ENCODE measurements around the gene TNFRSF4.

Gene TNFRSF4

DNA sequence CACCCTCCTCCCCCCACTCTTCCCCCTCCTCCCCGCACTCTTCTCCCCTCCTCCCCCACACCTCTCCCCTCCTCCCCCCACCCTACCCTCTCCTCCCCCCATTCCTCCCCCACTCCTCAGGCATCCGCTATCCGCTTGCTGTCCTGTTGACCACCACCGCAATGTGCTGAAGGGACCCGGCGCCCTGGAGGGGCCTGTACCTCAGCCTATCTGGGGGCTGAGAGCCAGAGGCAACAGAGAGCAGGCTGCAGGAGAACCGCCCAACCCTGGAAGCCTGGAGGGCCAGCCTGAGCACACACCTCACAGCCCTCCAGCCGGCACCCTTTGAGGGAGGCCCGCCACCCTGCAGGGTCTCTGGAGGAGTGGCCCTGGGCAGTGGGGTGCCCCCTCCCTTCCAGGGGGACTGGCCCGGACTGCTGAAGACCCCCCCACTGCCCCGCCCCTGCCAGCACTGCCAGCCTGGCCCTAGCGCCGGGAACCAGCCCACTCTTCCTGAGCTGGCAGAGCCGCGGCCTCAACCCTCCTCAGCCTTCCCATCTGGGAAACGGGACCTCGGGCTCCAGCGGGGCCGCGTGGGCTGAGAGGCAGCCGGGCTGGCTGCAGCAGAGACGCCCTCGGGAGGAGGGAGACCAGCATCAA is 31.3 kb upstream of the TNFRSF4 start:
- DNase-seq (ENCODE audit: low spot score), result no peak

- DNase-seq (ENCODE audit: low spot score), result no peak
These were observed 30.3 kb upstream of the TNFRSF4 start for GRCh38 chr1:1244192-1244811.

DNA sequence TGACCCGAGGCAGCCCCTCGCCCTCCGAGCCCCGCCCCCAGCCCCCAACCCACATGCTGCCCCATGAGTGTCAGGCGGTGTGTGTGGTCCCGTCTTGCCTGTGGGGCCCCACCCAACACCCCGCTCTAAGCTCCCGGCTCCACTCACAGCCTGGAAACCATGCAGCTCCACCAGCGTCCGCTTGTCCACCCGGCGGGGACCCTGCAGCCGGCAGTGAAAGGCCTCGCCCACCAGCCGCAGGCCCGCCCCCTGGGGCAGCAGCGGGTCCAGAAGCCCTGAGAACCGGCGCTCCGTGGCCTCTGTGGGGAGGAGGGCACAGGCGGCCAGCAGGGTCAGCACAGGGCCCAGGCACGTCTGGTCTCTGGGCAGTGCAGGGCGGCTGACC is 29.8 kb upstream of the TNFRSF4 start:
- no peak for DNase-seq (ENCODE audit: low spot score)

DNA sequence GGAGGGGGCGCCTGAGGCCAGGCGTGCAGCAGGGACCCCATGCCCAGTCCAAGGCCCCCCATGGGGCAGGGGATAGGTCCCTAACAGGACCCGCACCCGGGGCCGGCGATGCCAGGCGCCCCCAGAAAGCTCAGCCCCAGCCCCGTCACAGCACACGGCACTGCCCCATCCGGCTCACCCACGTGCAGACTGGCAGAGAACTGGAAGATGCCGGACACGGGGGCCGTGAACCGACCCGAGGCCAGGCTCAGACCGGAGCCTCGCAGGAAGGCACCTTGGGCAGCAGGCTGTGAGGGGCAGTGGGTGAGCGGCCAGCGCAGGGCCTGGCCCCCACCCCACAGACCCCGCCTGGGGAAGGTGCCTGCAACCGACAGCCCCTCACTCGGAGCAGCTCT is 29.3 kb upstream of the TNFRSF4 start:
- no peak for DNase-seq (ENCODE audit: low spot score)

- DNase-seq (ENCODE audit: low spot score), result no peak
These were observed 28.7 kb upstream of the TNFRSF4 start for GRCh38 chr1:1242461-1243265.

DNA sequence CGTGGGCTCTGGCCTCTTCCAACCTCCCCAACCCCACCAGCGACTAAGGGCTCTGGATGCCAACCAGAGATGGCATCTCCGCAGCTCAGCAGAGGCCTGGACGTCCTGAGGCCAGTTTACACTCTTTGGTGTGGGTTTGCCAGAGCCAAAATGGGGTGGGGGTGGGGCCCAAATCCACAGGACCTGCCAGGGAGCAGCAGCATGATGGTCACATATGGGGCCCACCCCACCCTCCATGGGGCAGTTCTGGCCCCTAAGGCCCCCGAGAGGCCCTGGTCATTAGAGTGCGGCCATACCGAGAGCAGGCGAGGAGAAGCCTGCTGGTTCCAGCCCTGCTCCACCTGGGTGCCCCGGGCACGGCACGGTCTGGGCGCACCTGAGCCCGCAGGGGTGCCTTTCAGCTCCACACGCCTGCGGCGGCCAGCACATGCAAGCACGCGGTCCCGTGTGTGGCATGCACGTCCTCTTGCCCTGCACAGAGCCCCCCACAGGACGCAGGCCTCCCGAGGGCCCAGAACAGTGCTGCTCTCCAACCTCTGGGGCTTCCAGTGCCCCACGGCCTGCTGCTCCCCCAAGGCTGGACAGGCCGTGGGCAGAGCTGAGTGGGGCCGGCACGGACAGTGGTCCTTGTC is 27.8 kb upstream of the TNFRSF4 start:
- DNase-seq (ENCODE audit: low spot score), result no peak

DNA sequence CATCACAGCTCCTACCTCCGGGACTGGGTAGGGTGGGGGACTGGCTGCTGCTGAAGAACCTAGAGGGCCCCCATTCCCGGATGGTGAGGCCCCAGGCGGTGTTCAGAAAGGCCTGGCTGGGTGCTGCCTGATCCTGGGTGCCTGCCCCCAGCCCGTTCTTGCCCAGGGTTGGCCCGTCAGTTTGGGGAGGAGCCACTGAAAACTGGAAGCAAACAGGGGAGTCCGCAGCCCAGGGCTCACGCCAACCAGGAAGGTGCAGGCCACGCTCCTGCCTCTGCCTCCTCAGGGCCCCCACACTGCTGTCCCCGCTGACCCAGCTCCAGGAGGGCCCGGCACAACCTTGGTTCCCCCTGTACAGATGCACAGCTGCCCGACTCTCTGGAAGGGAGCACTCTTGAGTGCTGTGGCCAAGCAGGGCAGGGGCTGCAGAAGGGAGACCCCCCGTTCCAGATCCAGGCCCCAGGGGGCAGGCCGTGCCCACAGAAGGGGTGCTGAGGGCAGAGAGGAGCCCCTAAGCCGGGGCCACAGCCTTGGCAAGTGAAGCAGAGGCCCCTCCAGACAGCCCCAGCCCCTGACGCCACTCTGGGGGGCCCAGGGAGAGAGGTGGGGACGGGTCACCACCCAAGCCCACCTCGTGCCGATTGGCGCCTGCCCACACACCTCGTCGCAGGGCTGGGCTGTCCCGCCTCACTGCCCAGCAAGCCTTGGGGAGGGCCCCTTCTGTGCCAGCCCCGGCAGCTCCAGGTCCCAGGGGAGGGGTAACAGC is 27.1 kb upstream of the TNFRSF4 start:
- no peak for DNase-seq (ENCODE audit: low spot score)

- DNase-seq (ENCODE audit: low spot score), result no peak
These were observed 26.4 kb upstream of the TNFRSF4 start for GRCh38 chr1:1240348-1240732.

DNA sequence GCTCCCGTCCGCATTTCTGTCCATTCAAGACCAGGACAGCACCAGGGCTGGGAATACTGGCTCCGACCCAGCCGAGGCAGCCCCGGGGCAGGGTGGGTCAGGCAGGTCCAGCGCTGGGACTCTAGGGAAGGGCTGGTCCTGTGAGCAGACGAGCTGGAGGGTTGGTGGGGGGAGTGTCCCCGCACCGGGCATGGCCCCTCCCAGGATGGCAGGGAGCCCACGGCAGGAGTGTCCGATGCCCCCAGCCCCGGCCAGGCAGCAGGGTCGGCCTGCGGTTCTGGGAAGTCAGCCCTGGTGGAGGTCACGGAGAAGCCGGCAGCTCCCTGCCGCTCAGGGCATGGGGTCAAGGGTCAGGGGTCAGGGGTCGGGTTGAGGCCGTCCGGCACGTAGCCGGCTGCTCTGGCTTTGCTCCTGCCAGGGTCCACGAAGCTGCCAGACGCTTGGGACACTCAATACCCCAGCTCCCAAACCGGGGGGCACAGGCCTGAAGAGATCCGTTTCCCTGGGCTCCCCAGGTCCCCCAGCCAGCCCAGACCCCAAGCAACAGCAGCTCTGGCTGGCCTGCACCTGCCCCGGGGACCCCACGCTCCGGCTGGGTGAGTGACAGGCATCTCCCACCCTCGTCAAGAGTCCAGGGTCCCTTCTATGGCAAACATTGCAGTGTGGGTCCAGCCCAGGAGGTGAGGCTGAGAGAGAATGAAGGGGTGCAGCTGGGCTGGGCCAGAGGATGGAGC is 25.8 kb upstream of the TNFRSF4 start:
- no peak for DNase-seq (ENCODE audit: low spot score)

GRCh38 chr1:1239227-1239613 is 25.3 kb upstream of the TNFRSF4 start:
- no peak for DNase-seq (ENCODE audit: low spot score)

DNA sequence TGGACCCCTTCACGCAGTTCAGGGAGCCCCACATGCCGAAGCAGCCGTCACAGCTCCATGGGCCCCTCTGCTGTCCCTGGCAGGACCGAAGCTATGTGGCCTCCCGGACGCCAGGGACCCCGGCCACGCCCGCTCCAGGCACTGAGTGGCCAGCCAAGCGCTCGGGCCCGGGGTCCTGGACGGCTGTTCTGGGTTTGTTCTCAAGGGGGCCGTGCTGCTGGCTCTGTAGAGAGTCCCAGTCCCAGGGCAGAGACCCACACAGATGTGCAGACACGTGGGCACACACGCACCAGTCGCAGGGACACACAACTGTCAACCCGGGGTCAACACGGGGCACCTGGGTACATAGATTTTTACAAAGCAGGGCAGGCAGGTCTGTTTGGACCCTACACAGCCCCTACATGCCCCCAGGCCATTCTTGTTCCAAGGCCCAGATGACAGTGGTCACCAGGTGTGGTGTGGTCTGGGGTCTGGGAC is 24.8 kb upstream of the TNFRSF4 start:
- no peak for DNase-seq (ENCODE audit: low spot score)

GRCh38 chr1:1237874-1238701 is 24.1 kb upstream of the TNFRSF4 start:
- DNase-seq (ENCODE audit: low spot score), result no peak

DNA sequence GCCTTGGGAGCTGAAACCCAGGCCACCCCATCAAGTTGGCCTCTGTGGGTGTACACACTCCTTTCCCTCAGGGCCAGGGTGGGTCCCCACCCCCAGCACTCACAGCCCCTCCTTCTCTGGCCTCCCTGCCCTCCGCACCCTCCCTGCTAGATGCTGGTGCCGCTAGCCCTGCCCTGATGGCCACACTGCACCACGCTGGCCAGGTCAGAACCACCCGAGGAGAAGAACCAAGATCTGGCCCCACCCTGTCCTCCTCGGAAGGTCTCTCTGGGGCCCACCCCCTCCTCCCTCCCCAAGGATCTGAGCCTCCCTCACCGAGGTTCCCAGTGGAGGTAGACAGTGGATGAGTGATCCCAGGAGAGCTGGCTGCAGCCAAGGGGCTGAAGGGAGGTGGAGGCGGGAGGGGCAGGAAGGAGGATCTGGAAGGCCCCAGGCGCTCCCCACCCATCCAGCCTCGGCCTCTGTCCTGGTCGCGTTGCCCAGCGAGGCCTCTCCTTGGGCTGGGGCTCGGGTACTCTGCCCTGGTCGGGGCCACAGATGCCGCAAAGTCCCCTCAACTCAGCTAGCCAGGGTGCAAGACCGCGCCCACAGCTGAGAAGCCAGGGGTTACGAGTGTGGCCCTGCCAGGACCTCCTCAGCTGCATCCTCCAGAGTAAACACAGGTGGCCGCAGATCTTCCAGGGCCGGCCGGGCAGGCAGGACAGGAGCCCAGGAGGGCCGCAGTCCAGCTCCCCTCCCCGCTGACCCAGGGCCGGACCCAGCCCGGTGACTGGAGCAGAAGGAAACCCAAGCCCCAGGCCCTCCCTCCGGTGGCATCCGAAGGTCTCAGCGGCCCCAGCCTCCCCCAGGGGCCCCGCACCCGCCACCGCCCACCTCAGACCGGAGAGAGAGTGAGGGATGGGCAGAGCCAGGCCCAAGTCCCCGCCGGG is 23.3 kb upstream of the TNFRSF4 start:
- no peak for DNase-seq (ENCODE audit: low spot score)

- no peak for DNase-seq (ENCODE audit: low spot score)
These were observed 22.3 kb upstream of the TNFRSF4 start for GRCh38 chr1:1236176-1236763.

DNA sequence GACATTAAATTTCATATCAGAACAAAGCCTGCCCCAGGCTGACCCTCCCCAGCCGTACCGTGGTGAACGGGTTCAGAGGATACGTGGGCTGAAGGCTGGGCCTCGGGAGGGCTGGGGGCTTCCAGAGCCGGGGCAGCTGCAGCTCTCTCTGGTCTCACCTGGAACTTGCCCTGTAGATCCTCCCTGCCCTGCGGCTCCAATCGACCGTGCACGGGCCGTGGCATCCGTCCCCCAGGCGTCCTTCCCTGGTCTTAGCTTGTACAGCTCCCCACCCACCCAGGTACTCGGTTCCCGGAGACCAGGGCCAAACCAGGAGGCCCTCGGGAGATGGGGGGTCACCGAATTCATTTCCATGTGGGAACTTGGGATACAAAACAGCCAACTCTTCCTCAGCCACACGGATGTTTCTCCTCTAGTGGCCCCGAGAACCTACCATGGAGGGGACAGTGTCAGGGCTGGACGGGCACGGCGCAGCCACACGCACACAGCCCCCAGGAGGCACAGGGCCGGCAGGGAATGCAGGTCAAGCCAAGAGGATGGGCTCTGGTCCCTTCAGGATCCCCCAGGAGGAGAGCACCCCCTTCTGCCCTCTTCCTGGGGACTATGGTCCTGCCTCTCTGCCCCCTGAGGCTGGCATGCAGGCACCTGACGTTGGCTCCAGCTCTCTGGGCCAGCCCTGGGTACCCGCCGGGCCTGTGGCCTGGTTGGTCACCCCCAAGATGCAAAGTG is 21.2 kb upstream of the TNFRSF4 start:
- no peak for DNase-seq (ENCODE audit: low spot score)

GRCh38 chr1:1234180-1234808 is 20.3 kb upstream of the TNFRSF4 start:
- DNase-seq (ENCODE audit: low spot score), result no peak

DNA sequence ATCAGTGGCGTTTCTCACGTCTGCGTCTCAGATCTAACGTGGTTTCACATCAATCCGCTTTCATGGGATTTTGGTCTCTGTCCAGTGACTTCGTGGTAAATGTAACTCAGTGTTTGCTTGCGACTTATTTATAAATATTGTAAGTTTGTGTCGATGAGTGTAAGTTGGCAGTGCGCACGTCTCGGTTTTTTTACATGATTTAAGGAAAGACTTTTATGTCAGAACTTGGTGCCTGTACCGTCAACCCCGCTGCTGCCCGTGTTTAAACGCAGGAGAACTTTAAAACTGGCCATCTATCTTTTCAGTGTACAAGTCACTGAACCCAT is 19.6 kb upstream of the TNFRSF4 start:
- no peak for DNase-seq (ENCODE audit: low spot score)
